ENCODE measurements around the gene BMP10.

GRCh38 chr2:68888038-68888704 is 17.0 kb upstream of the BMP10 start:
- no peak for TF ChIP-seq FOS (IDR thresholded peaks at IDR 0.05; ENCODE audit: borderline replicate concordance, extremely low read depth, insufficient read length)
- TF ChIP-seq, protein P1, sequence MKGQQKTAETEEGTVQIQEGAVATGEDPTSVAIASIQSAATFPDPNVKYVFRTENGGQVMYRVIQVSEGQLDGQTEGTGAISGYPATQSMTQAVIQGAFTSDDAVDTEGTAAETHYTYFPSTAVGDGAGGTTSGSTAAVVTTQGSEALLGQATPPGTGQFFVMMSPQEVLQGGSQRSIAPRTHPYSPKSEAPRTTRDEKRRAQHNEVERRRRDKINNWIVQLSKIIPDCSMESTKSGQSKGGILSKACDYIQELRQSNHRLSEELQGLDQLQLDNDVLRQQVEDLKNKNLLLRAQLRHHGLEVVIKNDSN (IDR thresholded peaks at IDR 0.05; ENCODE audit: borderline replicate concordance, extremely low read length, insufficient read depth, low read depth, low read length), result no peak
- TF ChIP-seq, protein P2, sequence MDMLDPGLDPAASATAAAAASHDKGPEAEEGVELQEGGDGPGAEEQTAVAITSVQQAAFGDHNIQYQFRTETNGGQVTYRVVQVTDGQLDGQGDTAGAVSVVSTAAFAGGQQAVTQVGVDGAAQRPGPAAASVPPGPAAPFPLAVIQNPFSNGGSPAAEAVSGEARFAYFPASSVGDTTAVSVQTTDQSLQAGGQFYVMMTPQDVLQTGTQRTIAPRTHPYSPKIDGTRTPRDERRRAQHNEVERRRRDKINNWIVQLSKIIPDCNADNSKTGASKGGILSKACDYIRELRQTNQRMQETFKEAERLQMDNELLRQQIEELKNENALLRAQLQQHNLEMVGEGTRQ (IDR thresholded peaks at IDR 0.05; ENCODE audit: borderline replicate concordance, low read depth, low read length), result no peak
- no peak for TF ChIP-seq ZNF384 (IDR thresholded peaks at IDR 0.05; ENCODE audit: borderline replicate concordance, low read depth, low read length)
- no peak for TF ChIP-seq STAT3 (IDR thresholded peaks at IDR 0.05; ENCODE audit: low read depth, low read length)
- no peak for TF ChIP-seq MTA3 (IDR thresholded peaks at IDR 0.05; ENCODE audit: borderline replicate concordance, low read length)
- no peak for TF ChIP-seq SP1 (IDR thresholded peaks at IDR 0.05; ENCODE audit: low read depth, low read length)
- TF ChIP-seq CTCF (IDR thresholded peaks at IDR 0.05 in 2 of 3, conservative IDR thresholded peaks at IDR 0.05 in 1 of 3; ENCODE audit: control insufficient read depth in 2 of 3, extremely low read depth in 1 of 3, insufficient read depth in 1 of 3, low read depth in 3 of 3, low read length in 3 of 3), result no peak
- TF ChIP-seq EP300 (IDR thresholded peaks at IDR 0.05; ENCODE audit: borderline replicate concordance in 1 of 2, control insufficient read depth in 1 of 2, low read depth in 2 of 2, low read length in 2 of 2), result no peak
- TF ChIP-seq ATF2 (IDR thresholded peaks at IDR 0.05; ENCODE audit: low read length), result no peak

Data from GM12878 (cell line).